Prostate gland (tissue), 2 donors: ENCODE data around the gene MXI1. TPM values are rescaled to one million over a fixed set of nuclear protein-coding genes. Genes with fewer than 3 reads are reported as not detected.

Experiments used
- DNase-seq: peaks from one replicate; pipeline ENCODE4 v3.0.0-alpha.2; 2019; ENCODE audit warnings: low spot score
- H3K27ac ChIP-seq, 2 donors: fragments of 200-600 bp; sonication (generic); 2 replicates each; pipeline ENCODE4 v1.5.1; 2017 to 2019
- H3K27me3 ChIP-seq: fragments of 200-600 bp; sonication (generic); replicated peaks from 2 replicates; pipeline ENCODE4 v1.5.1; 2019; ENCODE audit not compliant: insufficient read depth
- H3K36me3 ChIP-seq, 2 donors: fragments of 200-600 bp; sonication (generic); 1 replicate in 1 of 2; 2 replicates in 1 of 2; pipeline versions ENCODE4 v1.5.1 to v1.8.1; 2017 to 2019
- H3K4me1 ChIP-seq: fragments of 200-600 bp; sonication (generic); replicated peaks from 2 replicates; pipeline ENCODE4 v1.5.1; 2019
- H3K4me3 ChIP-seq, 2 donors: fragments of 200-600 bp; sonication (generic); 2 replicates each; pipeline ENCODE4 v1.5.1; 2017 to 2019
- H3K9me3 ChIP-seq: fragments of 200-600 bp; sonication (generic); 2 replicates; pipeline ENCODE4 v1.5.1; 2017
- POLR2A ChIP-seq: fragments of 450-650 bp; IDR thresholded peaks from one replicate; pipeline ENCODE4 v1.6.1; 2016; ENCODE audit warnings: antibody characterized with exemption, mild to moderate bottlenecking
- POLR2AphosphoS5 ChIP-seq: sonication (generic); formaldehyde crosslinking; IDR thresholded peaks from one replicate; pipeline ENCODE4 v1.6.1; 2017; ENCODE audit warnings: antibody characterized with exemption
- WGBS: methylation state at CpG from one replicate; pipeline ENCODE4 v1.1.5; 2018; 5-methylcytosine and 5-hydroxymethylcytosine counted together
- intact Hi-C: fragments of 100-400 bp; cut with DNase I; formaldehyde crosslinking; loops from one replicate; pipeline ENCODE4 v1.14.2; 2022
- total RNA-seq, 2 donors: library from RNA; depleted of rRNA; stranded (reverse); fragments of >200 nt; gene quantifications; one replicate each; pipeline ENCODE4 v1.1.0, GENCODE V29; 2016
- TF ChIP-seq, protein P1 (sequence below), 4 experiments: fragments of 200-600 bp in 2 of 4; fragments of 450-650 bp in 2 of 4; sonication (generic) in 2 of 4; IDR thresholded peaks; 1 replicate in 3 of 4; 2 replicates in 1 of 4; pipeline ENCODE4 v1.5.1; 2016 to 2019; ENCODE audit warnings: antibody characterized with exemption in 4 of 4, mild to moderate bottlenecking in 2 of 4, moderate library complexity in 2 of 4

MXI1 gene
- total RNA-seq, 2 donors from 2014 or later, result 36.3 to 83.3 TPM

DNA sequence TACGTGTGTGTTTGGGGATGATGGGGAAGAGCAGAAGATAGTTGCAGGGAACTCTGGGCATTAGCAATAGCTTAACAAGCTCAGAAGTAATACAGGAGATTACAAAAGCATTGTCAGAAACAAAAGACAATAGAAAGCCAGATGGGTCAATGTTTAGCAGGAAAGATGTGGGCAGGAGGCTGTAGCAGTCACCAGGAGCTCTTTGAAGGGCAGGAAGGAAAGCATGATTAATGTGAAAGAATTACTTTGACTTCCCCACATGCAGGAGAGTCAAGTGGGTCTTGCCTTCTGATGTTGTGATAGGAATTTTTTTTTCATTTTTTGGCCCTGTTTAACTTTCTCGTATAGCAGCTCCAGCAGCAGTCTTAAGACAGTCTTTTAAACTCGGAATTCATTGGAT is 103.3 kb downstream of the MXI1 start:
- no peak for DNase-seq
- Histone ChIP-seq H3K4me3 (no peak overlapping the region), H3K36me3 (no peaks in the 10 kb centered on the region), H3K9me3 (no peaks in the 10 kb centered on the region), H3K27me3 (no peaks in the 10 kb centered on the region), H3K4me1 (no peaks in the 10 kb centered on the region), H3K27ac (no peak overlapping the region)
- WGBS, result 48% methylated on average over 3 of the region's 3 CpGs
- intact Hi-C loops, result loop anchor here (1.0 kb wide), 1 partner anchor 237 kb away; no protein-coding TSS in a partner anchor
- TF ChIP-seq POLR2AphosphoS5, result no peak
- TF ChIP-seq POLR2A, result no peak
- TF ChIP-seq, protein P1, sequence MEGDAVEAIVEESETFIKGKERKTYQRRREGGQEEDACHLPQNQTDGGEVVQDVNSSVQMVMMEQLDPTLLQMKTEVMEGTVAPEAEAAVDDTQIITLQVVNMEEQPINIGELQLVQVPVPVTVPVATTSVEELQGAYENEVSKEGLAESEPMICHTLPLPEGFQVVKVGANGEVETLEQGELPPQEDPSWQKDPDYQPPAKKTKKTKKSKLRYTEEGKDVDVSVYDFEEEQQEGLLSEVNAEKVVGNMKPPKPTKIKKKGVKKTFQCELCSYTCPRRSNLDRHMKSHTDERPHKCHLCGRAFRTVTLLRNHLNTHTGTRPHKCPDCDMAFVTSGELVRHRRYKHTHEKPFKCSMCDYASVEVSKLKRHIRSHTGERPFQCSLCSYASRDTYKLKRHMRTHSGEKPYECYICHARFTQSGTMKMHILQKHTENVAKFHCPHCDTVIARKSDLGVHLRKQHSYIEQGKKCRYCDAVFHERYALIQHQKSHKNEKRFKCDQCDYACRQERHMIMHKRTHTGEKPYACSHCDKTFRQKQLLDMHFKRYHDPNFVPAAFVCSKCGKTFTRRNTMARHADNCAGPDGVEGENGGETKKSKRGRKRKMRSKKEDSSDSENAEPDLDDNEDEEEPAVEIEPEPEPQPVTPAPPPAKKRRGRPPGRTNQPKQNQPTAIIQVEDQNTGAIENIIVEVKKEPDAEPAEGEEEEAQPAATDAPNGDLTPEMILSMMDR (IDR thresholded peaks at IDR 0.05), result no peak

DNA sequence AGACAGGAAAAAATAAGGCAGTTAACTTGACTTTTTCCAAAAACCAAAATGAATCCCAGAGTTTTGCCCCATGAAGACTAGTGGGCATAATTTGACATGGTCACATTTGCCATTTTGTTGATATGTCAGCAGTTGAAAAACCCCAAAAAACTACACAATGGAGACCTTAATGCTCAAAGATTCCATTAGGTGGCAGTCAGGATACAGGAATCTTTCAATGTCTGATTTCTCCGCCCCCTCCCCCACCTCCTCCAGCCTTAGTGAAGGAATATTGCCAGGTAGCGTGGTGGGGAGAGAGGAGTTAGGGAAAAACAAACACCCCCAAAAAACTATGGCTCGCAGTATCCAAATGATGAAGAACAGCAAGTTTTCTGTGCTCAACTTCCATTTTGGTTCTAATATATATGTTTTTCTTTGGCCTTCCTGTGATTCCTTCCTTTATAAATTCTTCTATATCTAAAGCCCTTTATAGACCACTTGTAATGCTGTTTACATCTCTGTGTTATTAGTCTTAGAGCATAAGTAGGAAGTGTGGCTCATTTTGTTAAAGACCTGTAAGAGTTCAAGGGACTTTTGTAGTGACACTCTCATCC is 104.0 kb downstream of the MXI1 start:
- Histone ChIP-seq H3K4me3 (no peak overlapping the region), H3K27me3 (no peaks in the 10 kb centered on the region), H3K27ac (no peak overlapping the region), H3K4me1 (no peaks in the 10 kb centered on the region), H3K36me3 (no peaks in the 10 kb centered on the region), H3K9me3 (no peaks in the 10 kb centered on the region)
- WGBS, result 0% methylated on average over 3 of the region's 3 CpGs
- TF ChIP-seq POLR2AphosphoS5, result no peak
- TF ChIP-seq POLR2A, result no peak
- TF ChIP-seq, protein P1 (IDR thresholded peaks at IDR 0.05), result peak in 3 of 4 experiments; percentile 62 to 70 (median 65)
- intact Hi-C loops, result loop anchor here (1.0 kb wide), 1 partner anchor 236 kb away; no protein-coding TSS in a partner anchor
- DNase-seq, result no peak

DNA sequence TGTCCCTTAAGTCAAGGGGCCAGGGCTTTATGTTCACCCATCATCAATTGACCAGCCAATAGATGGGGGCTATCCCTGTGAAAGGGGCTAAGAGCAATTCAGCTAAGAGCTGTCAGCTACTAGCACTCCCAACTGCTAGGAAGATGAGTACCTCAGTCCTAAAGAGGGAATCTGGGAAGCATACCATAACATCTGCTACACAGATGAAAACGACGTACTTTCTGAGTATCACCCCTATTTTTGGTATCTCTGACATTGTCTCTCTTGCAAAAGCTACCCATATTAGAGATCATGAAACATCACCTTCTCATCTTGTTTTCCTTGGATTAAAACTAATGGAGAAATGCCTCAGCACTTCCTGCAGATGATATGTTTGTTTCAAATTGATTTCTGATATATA is 104.8 kb downstream of the MXI1 start:
- 72% methylated on average over 2 of the region's 2 CpGs for WGBS
- no peaks in the 10 kb centered on the region for H3K9me3 ChIP-seq
- H3K27me3 ChIP-seq, result no peaks in the 10 kb centered on the region
- no peaks in the 10 kb centered on the region for H3K4me1 ChIP-seq
- TF ChIP-seq POLR2A (no peak), POLR2AphosphoS5 (no peak)
- TF ChIP-seq, protein P1 (IDR thresholded peaks at IDR 0.05), result no peak
- intact Hi-C loops, result no loop called here
- no peak overlapping the region for H3K27ac ChIP-seq
- H3K36me3 ChIP-seq, result no peaks in the 10 kb centered on the region
- H3K4me3 ChIP-seq, result no peak overlapping the region
- no peak for DNase-seq

DNA sequence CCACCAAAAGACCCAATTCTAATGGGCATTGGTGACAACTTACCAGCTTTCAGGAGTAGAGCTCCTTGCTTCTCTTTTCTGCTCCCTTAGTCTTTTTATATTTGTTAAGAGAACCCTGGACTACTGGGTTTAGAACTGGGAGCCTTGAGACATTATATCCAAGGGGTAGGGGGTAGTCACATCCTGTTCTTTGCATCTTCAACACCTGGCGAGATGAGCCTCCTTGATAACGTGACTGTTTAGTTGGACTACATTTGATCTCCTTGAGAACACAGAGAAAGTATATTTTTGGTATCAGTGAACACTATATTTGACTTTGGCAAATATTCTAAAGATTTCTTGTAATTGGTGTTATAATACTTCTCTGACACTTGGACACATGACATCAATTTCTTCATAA is 106.3 kb downstream of the MXI1 start:
- Histone ChIP-seq H3K36me3 (no peaks in the 10 kb centered on the region), H3K9me3 (no peaks in the 10 kb centered on the region), H3K27me3 (no peaks in the 10 kb centered on the region), H3K27ac (no peak overlapping the region), H3K4me3 (no peak overlapping the region), H3K4me1 (no peaks in the 10 kb centered on the region)
- WGBS, result 52% methylated on average over 2 of the region's 2 CpGs
- DNase-seq, result no peak
- intact Hi-C loops, result no loop called here
- TF ChIP-seq POLR2AphosphoS5 (no peak), POLR2A (no peak)
- TF ChIP-seq, protein P1 (IDR thresholded peaks at IDR 0.05), result no peak
